ENCODE data around the gene GRB7. TPM values are rescaled to one million over a fixed set of nuclear protein-coding genes. Genes with fewer than 3 reads are reported as not detected.

GRB7 gene
- total and polyA plus RNA-seq, 9 of the 15 experiments (the other 6 are each of a cell fraction or from before 2014, with no cell fraction given) = 0.04 to 6.2 (median 2.2) TPM

DNA sequence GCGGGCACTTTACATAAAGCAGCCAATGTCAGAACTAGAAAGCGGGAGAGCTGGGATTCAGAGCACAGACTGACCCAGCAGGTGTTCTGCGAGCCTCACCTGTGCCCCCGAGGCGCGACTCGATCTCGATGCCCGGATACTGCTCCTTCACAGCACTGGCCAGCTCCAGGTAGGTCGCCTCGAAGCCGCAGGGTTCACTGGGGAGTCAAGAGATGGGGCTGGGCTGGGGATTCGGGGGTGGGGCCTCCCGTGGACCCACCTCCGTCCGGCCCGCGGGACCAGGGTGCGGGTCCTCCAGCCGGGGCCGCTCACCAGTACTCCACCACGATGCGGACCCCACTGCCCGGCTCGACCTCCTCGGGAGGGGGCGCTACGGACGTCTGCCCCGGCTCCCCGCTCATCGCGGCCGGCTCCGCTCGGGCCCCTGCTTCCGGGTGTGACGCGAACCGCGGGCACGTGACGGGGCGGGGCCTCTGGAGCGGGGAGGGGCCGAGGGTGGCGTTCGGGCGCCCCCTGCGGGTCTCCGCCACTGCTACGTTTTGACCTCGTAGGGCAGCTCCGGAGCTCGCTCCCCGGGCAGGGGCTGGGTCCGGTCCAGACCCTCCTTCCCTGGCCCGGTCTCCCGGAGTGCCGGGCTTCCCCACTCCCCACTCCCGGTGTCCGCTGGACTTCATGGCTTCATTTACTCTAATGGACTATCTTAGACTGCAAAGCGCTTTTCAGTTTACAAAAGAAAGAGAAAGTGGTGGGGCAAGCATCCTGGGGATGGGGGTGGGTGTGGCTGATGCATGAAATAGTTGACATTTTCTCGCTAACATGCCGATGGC is 7.4 kb upstream of the GRB7 start, which contains the start of gene MIEN1 (continued):
- TF ChIP-seq MYBL2 (IDR thresholded peaks at IDR 0.05; ENCODE audit: low read depth) (no peak), MYBL2 (CRISPR knock-in tag; IDR thresholded peaks at IDR 0.05; ENCODE audit: borderline replicate concordance) (no peak), EP300 (IDR thresholded peaks at IDR 0.05; ENCODE audit: low read length) (no peak), NCOA1 (IDR thresholded peaks at IDR 0.05; ENCODE audit: low read depth) (no peak), WHSC1 (IDR thresholded peaks at IDR 0.05; ENCODE audit: low read length) (no peak), SMARCA4 (IDR thresholded peaks at IDR 0.05) (no peak), HMGN3 (IDR thresholded peaks at IDR 0.05; ENCODE audit: borderline replicate concordance, extremely low read depth, insufficient read length, low read depth, low read length) (peak; percentile 61), SOX6 (IDR thresholded peaks at IDR 0.05) (peak; percentile 49; the same call in 1 of the 2 replicates), RCOR1 (IDR thresholded peaks at IDR 0.05; ENCODE audit: borderline replicate concordance in 1 of 2, low read depth in 2 of 2, low read length in 2 of 2) (peak in 1 of 2 experiments; percentile 18; a peak in 1 of 4 replicates), CBX5 (IDR thresholded peaks at IDR 0.05; ENCODE audit: borderline replicate concordance, low read depth) (no peak), ESRRA (IDR thresholded peaks at IDR 0.05; ENCODE audit: borderline replicate concordance, low read depth) (peak; percentile 75; the same call in 1 of the 2 replicates), HCFC1 (IDR thresholded peaks at IDR 0.05; ENCODE audit: low read depth, low read length) (peak; percentile 58; the same call in 1 of the 2 replicates)
- TF ChIP-seq, protein P1, sequence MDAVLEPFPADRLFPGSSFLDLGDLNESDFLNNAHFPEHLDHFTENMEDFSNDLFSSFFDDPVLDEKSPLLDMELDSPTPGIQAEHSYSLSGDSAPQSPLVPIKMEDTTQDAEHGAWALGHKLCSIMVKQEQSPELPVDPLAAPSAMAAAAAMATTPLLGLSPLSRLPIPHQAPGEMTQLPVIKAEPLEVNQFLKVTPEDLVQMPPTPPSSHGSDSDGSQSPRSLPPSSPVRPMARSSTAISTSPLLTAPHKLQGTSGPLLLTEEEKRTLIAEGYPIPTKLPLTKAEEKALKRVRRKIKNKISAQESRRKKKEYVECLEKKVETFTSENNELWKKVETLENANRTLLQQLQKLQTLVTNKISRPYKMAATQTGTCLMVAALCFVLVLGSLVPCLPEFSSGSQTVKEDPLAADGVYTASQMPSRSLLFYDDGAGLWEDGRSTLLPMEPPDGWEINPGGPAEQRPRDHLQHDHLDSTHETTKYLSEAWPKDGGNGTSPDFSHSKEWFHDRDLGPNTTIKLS (IDR thresholded peaks at IDR 0.05; ENCODE audit: borderline replicate concordance, low read depth) = no peak
- TF ChIP-seq, protein P2, sequence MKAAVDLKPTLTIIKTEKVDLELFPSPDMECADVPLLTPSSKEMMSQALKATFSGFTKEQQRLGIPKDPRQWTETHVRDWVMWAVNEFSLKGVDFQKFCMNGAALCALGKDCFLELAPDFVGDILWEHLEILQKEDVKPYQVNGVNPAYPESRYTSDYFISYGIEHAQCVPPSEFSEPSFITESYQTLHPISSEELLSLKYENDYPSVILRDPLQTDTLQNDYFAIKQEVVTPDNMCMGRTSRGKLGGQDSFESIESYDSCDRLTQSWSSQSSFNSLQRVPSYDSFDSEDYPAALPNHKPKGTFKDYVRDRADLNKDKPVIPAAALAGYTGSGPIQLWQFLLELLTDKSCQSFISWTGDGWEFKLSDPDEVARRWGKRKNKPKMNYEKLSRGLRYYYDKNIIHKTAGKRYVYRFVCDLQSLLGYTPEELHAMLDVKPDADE (conservative IDR thresholded peaks at IDR 0.05; ENCODE audit: control insufficient read depth, low read depth, low read length) = peak; percentile 74
- TF ChIP-seq, protein P3, sequence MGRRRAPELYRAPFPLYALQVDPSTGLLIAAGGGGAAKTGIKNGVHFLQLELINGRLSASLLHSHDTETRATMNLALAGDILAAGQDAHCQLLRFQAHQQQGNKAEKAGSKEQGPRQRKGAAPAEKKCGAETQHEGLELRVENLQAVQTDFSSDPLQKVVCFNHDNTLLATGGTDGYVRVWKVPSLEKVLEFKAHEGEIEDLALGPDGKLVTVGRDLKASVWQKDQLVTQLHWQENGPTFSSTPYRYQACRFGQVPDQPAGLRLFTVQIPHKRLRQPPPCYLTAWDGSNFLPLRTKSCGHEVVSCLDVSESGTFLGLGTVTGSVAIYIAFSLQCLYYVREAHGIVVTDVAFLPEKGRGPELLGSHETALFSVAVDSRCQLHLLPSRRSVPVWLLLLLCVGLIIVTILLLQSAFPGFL (CRISPR knock-in tag; IDR thresholded peaks at IDR 0.05) = peak; percentile 89; the same call in 1 of the 2 replicates
- TF ChIP-seq, protein P4, sequence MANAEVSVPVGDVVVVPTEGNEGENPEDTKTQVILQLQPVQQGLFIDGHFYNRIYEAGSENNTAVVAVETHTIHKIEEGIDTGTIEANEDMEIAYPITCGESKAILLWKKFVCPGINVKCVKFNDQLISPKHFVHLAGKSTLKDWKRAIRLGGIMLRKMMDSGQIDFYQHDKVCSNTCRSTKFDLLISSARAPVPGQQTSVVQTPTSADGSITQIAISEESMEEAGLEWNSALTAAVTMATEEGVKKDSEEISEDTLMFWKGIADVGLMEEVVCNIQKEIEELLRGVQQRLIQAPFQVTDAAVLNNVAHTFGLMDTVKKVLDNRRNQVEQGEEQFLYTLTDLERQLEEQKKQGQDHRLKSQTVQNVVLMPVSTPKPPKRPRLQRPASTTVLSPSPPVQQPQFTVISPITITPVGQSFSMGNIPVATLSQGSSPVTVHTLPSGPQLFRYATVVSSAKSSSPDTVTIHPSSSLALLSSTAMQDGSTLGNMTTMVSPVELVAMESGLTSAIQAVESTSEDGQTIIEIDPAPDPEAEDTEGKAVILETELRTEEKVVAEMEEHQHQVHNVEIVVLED (CRISPR knock-in tag; IDR thresholded peaks at IDR 0.05) = peak; percentile 37; the same call in 1 of the 2 replicates
- TF ChIP-seq, protein P5, sequence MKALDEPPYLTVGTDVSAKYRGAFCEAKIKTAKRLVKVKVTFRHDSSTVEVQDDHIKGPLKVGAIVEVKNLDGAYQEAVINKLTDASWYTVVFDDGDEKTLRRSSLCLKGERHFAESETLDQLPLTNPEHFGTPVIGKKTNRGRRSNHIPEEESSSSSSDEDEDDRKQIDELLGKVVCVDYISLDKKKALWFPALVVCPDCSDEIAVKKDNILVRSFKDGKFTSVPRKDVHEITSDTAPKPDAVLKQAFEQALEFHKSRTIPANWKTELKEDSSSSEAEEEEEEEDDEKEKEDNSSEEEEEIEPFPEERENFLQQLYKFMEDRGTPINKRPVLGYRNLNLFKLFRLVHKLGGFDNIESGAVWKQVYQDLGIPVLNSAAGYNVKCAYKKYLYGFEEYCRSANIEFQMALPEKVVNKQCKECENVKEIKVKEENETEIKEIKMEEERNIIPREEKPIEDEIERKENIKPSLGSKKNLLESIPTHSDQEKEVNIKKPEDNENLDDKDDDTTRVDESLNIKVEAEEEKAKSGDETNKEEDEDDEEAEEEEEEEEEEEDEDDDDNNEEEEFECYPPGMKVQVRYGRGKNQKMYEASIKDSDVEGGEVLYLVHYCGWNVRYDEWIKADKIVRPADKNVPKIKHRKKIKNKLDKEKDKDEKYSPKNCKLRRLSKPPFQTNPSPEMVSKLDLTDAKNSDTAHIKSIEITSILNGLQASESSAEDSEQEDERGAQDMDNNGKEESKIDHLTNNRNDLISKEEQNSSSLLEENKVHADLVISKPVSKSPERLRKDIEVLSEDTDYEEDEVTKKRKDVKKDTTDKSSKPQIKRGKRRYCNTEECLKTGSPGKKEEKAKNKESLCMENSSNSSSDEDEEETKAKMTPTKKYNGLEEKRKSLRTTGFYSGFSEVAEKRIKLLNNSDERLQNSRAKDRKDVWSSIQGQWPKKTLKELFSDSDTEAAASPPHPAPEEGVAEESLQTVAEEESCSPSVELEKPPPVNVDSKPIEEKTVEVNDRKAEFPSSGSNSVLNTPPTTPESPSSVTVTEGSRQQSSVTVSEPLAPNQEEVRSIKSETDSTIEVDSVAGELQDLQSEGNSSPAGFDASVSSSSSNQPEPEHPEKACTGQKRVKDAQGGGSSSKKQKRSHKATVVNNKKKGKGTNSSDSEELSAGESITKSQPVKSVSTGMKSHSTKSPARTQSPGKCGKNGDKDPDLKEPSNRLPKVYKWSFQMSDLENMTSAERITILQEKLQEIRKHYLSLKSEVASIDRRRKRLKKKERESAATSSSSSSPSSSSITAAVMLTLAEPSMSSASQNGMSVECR (CRISPR knock-in tag; IDR thresholded peaks at IDR 0.05) = peak; percentile 73; the same call in 1 of the 2 replicates

Measured in K562 (cell line).